Left renal pelvis (tissue), 4 donors: ENCODE data around the gene CMC2. TPM values are rescaled to one million over a fixed set of nuclear protein-coding genes. Genes with fewer than 3 reads are reported as not detected.
A peak's percentile ranks its signal among the peaks of the same experiment; 100 is the strongest.

ENCODE experiments used
- DNase-seq, 4 donors: peaks; one replicate each; pipeline ENCODE4 v3.0.0-alpha.2; 2013; ENCODE audit warnings: low read depth in 4 of 4, low spot score in 3 of 4
- polyA plus RNA-seq, 4 donors: library from polyadenylated mRNA; unstranded; fragments of 120-200 nt; gene quantifications; one replicate each; pipeline ENCODE4 v1.2.1, GENCODE V29; 2013; ENCODE audit not compliant: insufficient read length in 4 of 4

The CMC2 gene
- polyA plus RNA-seq, 4 donors, result 47.1 to 71.1 (median 64.7) TPM

DNA sequence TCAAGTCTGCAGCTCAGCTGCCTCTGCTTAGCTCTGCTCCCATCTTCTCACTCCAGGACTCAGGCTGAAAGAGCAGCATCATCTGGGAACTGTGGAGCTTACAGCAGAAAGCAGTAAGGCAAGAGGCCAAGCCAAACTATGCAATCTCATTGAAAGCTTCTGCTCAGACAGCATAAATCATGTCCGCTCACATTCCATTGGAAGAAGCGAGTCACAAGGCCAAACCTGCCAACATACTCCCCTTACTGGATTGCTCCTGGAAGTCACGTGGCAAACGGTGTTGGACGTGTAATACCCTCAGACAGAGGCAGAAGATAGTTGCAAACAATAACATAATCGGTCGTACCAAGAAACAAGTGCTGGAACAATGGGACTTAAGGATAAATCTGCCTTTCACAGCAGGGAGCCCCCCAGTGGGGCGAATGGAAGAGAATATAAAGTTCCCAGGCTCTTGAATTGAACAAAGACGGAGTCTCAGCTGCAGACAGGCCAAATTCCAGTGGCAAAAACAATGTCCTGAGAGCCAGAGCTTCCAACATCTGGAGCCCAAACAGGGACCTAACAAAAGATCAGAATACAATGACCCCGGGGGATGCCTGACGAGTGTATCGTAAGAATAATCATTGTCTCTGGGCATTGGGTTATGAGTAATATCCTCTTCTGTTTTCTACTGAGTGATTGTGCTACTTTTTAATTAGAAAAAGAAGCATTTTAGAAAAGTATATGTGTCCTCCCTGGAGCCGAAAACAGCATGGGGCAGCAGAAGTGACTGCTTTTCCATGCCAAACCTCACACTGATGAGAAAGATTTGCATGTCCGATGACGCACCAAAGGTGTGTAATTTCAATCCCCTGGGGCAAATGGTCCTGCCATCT, 68.4 kb downstream of the CMC2 start:
- DNase-seq, result peak; percentile 45 to 51 (median 48)

DNA sequence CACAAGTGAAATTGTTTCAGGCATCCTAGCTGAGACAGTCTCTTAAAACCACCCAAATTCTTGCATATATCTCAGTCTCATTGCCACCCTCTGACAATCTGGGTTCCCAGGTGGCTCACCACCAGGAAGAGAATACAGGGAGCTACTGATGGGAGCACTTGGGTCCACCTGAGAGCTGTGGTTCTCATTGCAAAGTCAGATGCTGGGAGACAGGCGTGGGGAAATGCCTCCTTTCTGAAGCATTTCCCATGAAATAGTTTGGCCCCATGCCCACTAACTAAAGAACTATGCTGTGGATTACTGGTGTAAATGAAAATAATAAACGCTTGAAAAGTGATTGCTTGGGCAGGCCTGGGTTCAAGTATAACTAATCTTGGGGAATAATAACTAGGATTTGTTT, 70.3 kb downstream of the CMC2 start:
- DNase-seq, result no peak

DNA sequence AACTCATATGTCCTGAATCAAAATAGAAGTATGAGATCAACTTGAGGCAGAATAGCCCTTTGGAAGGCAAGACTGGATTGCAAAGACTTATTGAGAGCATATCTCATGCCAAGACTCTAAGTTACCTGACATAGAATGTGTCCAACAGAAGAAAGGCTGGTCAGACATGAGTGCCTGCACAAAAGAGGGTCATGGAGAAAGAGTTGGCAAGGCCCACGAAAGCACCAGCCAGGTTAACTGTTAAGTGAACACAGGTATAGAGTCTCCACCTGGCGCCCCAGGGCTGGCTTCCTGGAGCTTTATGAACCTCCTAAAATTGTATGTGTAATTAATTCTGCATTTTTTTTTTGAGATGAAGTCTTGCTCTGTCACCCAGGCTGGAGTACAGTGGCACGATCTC, 71.0 kb downstream of the CMC2 start:
- DNase-seq, result no peak

DNA sequence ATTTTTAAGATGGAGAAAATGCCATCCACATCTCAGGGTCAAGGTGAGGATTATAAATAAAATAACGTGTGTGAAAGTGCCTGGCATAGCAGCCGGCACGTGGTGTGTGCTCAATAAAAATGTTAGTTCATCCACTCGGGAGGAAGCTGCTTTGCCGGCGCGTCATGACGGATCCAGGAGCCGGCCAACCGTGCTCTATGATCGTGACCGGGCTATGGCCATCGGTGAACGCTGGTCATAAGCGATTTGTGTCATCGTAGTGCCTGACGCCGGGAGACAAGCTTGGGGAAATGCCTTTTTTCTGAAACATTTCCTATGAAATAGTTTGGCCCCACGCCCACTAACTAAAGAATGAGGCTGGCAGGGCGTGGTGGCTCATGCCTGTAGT, 74.0 kb downstream of the CMC2 start:
- DNase-seq, result peak in 1 of 4 donors; percentile 8

DNA sequence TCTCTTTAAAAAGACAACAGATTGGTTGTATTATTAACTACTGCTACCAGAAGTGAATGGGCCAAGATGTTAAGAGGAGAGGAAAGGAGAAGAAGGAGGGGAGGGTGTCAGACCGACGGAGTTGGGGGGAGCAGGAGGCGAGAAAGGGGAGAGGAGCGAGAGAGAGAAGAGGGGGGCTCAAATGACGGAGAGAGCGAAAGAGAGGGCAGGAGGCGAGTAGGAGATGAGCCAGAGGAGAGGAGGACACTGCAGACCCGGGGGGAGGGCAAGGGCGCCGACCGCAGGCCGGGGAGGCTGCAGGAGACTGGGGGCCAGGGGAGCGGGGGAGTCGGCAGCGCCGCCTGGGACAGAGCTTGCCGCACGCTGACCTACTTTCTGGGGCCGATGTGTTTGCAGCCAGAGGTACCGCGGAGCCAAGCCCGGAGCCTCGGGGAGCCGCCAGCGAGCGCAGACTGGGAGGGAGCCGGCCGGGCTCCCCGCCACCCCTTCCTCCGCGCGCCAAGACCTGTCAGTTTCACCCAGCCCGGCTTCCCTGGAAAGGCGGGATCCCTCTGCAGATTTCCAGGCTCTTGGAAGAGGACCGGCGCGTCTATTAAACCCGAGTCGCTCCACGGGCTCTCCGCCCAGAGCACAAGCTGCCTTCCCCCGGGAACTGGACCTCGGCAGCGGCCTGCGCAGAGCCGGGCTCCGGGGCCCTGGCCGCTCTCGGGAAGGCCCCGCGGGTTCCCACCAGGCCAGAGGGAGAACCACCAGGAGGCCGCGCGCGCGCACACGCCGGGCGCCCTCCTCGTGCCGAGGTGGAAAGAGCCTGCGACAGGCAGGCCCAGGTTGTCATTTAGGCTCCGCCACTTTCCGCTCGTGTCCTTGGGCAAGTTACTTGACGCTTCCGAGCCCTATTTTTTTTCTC, 74.6 kb downstream of the CMC2 start:
- DNase-seq, result peak; percentile 34 to 46 (median 38)

DNA sequence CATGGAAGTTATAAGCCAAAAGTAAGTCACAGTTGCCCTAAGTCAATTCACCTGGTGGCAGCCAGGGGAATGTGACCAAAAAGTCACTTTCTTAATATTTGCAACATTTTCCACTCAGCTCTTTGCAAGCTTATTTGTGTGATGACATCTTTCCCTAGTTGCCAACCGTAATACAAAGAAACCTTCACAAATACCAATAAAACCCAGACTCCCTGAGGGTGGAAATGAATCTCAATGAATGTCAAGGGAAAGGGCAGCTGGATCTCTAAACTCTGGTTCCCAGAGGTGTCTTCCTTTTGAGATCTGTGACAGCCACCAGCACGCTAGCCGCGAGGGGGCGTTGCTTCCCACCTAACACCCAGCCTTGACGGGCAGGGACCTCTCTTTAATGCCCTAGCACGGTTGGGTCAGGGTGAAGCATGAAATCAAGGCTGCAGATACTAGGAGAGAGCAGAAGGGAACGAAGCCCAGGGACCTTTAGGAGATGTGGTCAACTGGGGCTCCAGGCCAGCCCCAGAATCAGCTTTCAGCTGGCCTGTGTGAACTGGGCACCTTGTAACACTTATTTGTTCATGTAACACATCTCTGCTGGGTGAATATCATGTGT, 82.2 kb downstream of the CMC2 start:
- DNase-seq, result no peak

DNA sequence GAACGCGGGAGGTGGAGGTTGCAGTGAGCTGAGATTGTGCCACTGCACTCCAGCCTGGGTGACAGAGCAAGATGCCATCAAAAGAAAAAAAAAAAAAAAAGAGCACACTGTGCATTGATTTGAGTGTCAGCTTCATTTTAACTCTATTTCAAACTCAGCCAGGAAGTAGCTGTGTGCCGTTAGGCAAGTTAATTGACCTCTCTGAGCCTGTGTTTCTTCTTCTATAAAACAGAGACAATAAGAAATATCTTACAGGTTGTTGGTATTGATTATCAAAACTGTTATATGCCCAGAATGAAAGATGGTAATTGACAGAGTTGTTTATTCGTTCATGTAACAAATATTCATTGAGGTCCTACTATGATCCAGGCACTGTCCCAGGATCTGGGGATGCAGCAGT, 83.3 kb downstream of the CMC2 start:
- DNase-seq, result no peak

Other genes starting within 250 kb of the CMC2 start
- 1 to 10 TPM; 6.5 to 7.3 (median 7.2) TPM for gene CDYL2, start 202.3 kb downstream of the CMC2 start, polyA plus RNA-seq
- gene CENPN, start 329 bp upstream of the CMC2 start, polyA plus RNA-seq, result 10 to 100 TPM; 21.9 to 24.4 (median 23.1) TPM
- gene ATMIN, start 29.0 kb upstream of the CMC2 start, polyA plus RNA-seq, result 10 to 100 TPM; 44.0 to 48.7 (median 47.4) TPM
- 1 to 10 TPM in 3 of 4 donors, under 1 TPM in 1; 0.71 to 2.4 (median 1.7) TPM for gene C16orf46, start 70.4 kb upstream of the CMC2 start, polyA plus RNA-seq
- 100 to 1,000 TPM in 2 of 4 donors, 10 to 100 TPM in 2; 53.1 to 117 (median 94.3) TPM for gene GCSH, start 89.5 kb upstream of the CMC2 start, polyA plus RNA-seq
- 1 to 10 TPM in 3 of 4 donors, not detected in 1; 2.0 to 2.6 (median 2.5) TPM for gene BCO1, start 231.8 kb upstream of the CMC2 start, polyA plus RNA-seq